HCEC 1CT (cell line): ENCODE results near the gene TRIM51.
"Not testable (repeated sequence)": the region's sequence is repeated elsewhere in the genome, so short reads cannot be mapped to it uniquely, and the experiment has no call there.

ENCODE experiments used
- DNase-seq: peaks from one replicate; pipeline ENCODE4 v3.0.0-alpha.2; 2017

TRIM51 gene

GRCh38 chr11:55882997-55883396 is at the start of gene TRIM51:
TRIM51 (plus strand) TSS chr11:55883297; CDS start chr11:55885429, 2,132 bp downstream.
- not testable (repeated sequence) for DNase-seq

GRCh38 chr11:55838452-55838851 is 44.6 kb upstream of the TRIM51 start, which contains the start of gene OR5D16:
OR5D16 (plus strand) TSS chr11:55838752; CDS start chr11:55838752, 0 bp downstream.
- DNase-seq = no peak

- no peak for DNase-seq
Measured at GRCh38 chr11:55847453-55847852, 35.6 kb upstream of the TRIM51 start.

GRCh38 chr11:55849037-55849436 is 34.1 kb upstream of the TRIM51 start:
- no peak for DNase-seq

- no peak for DNase-seq
Measured at GRCh38 chr11:55852141-55852540, 31.0 kb upstream of the TRIM51 start.

DNA sequence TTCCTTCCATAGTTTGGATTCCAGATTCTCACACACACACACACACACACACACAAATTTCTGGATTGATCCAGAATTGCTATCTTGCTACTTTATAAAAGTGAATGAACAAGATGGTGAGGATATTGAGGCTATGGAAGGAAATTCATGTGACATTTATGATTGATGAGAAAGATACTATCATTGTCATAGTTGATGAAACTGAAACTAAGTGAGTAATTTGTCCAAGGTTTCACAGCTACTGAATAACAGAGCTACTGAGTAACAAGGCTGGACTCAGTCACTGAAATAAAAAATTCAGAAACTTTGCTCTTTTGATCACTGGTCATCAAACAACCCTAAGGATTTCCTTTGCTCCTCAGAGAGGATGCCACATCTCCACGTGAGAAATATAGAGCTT is 28.4 kb upstream of the TRIM51 start:
- no peak for DNase-seq

- DNase-seq = not testable (repeated sequence)
Measured at GRCh38 chr11:55867354-55867753, 15.7 kb upstream of the TRIM51 start.

- DNase-seq = not testable (repeated sequence)
Measured at GRCh38 chr11:55872731-55873130, 10.4 kb upstream of the TRIM51 start.

DNA sequence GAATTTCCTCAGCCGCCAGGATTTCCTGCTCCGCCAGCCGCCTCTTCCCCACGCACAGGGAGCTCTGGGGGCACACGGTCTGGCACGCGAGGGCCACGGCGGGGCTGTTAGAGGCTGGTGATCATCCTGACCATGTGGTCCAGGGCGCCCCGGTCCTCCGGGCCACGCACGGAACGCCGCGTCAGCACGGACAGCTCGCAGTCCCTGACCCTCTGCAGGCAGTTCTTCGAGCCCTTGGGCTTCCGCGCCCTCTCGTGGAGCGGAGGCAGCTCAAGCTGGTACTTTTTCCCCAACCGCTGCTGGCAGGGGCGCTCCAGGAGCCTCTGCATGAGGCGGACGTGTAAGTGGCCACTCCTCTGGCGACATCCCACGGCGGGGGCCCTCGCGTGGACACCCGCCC is 10.0 kb upstream of the TRIM51 start:
- not testable (repeated sequence) for DNase-seq

GRCh38 chr11:55884995-55885394 is 1.9 kb downstream of the TRIM51 start:
- not testable (repeated sequence) for DNase-seq

DNA sequence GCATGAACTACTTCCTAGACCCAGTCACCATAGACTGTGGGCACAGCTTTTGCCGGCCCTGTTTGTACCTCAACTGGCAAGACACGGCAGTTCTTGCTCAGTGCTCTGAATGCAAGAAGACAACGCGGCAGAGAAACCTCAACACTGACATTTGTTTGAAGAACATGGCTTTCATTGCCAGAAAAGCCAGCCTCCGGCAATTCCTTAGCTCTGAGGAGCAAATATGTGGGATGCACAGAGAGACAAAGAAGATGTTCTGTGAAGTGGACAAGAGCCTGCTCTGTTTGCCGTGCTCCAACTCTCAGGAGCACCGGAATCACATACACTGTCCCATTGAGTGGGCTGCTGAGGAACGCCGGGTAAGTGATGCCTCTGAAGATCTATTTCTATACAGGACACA is 2.4 kb downstream of the TRIM51 start:
- not testable (repeated sequence) for DNase-seq

DNA sequence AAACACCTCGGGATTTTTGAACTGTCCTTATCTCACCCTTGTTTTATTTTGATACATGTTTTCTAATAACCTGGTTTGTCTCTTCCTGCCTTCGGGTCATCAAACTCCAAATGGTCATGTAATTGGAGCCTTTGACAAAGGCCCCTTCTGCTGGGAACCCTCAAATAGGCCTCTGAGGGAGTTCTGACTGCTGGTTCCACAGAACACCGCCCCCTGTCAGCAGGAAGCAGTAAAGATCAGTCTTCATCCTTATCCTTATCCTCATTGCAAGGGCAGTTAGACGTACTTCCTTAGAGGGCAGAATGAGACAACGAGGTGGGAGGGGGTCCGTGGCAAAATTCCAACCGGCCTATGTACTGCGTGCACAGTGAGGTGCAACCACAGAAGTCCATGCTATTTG is 12.1 kb downstream of the TRIM51 start:
- DNase-seq = no peak

GRCh38 chr11:55902308-55902707 is 19.2 kb downstream of the TRIM51 start:
- no peak for DNase-seq

DNA sequence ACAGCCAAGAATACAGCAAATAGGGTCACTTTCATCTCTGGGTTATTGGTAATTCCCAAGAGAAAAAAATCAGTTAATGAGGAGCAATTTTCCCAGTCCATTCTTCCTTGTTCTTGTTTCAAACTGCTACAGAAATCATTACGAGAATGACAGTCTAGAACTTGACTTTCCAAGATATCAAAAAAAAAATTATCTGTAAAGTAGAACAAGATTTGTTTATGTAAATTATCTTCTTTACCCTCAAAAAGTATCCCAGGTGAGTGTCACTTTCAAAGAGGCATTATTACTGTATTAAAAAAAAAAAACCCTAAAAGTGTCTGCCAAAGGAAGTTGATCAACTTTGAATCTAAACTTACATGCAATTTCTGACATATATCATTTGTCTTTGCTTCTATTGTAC is 31.4 kb downstream of the TRIM51 start, which contains the start of gene OR5W2:
Gene OR5W2 (minus strand): TSS at position 101 of the 400 bp plus-strand sequence. CDS start 0 bp downstream, at position 101.
- no peak for DNase-seq

GRCh38 chr11:55920537-55920936 is 37.4 kb downstream of the TRIM51 start:
- DNase-seq = no peak

DNA sequence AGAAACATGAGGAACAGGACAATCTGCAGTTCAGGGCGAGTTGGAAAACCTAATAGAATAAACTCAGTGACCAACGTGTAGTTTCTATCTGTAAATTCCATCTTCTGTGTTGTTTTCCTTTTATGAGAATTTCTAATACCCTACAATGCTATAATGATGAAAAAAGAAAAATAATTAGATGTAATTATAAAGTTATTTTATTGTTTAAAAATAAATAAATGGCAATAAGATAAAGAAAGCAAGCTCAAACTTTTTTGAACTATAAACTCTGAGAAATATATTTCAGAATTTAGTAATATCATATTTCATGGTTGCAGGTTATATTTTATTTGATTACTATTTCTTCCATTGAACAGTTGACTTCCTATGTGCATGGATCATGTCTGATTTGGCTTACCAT is 53.2 kb downstream of the TRIM51 start, which contains the start of gene OR5I1:
Gene OR5I1 (minus strand): TSS at position 101 of the 400 bp plus-strand sequence. CDS start 0 bp downstream, at position 101.
- DNase-seq = no peak
